ENCODE data around the gene TMEM222.
A peak's percentile ranks its signal among the peaks of the same experiment; 100 is the strongest.
"Not testable (repeated sequence)": the region's sequence is repeated elsewhere in the genome, so short reads cannot be mapped to it uniquely, and the experiment has no call there.

Gene TMEM222

GRCh38 chr1:27377760-27378495 is 56.0 kb downstream of the TMEM222 start:
- no peaks in the 10 kb centered on the region for H3K9me3 ChIP-seq
- in situ Hi-C loops (cut with MboI; ENCODE audit: low sequenced_read_pairs): no loop called here
- no peaks in the 10 kb centered on the region for H3K27me3 ChIP-seq (ENCODE audit: low read depth)
- no peak overlapping the region for H3K4me3 ChIP-seq
- no peaks in the 10 kb centered on the region for H3K4me1 ChIP-seq
- DNase-seq (ENCODE audit: low spot score in 2 of 2): no peak
- H3K36me3 ChIP-seq (replicated peaks): no peaks in the 10 kb centered on the region

DNA sequence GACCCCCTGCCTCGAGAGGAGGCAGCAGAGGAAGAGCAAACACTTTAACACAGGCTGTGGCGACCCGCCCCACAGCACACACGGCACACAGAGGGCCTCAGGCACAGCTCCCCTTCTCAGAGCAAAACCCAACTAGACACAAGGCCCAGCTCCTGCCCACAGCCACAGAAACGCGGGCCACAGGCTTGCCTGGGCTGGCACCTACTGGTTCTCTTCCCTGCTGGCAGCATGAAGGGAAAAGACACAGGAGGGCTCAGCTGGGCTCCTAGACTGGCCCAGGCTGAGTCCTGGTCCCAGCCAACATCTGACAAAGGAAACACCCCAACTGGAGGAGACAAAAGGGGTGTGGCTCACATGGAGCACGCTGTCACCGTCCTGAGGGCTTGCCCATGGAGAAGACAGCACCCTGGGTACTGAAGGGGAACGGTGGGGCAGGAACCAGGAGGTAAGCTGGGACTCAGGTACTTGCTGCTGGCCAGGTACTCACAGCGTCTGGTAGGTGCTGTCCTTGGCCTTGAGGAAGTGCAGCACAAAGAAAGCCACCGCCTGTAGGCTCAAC is 57.7 kb downstream of the TMEM222 start:
- no peaks in the 10 kb centered on the region for H3K36me3 ChIP-seq (replicated peaks)
- no peak overlapping the region for H3K4me3 ChIP-seq
- no peak for DNase-seq (ENCODE audit: low spot score in 2 of 2)
- in situ Hi-C loops (cut with MboI; ENCODE audit: low sequenced_read_pairs): loop anchor here (10.0 kb wide), 1 partner anchor 275 kb away; no protein-coding TSS in a partner anchor
- H3K4me1 ChIP-seq: no peaks in the 10 kb centered on the region
- H3K9me3 ChIP-seq: no peaks in the 10 kb centered on the region
- H3K27me3 ChIP-seq (ENCODE audit: low read depth): no peaks in the 10 kb centered on the region

GRCh38 chr1:27380224-27380623 is 58.3 kb downstream of the TMEM222 start:
- no peak overlapping the region for H3K4me3 ChIP-seq
- no peaks in the 10 kb centered on the region for H3K36me3 ChIP-seq (replicated peaks)
- H3K4me1 ChIP-seq: no peaks in the 10 kb centered on the region
- no peak for DNase-seq (ENCODE audit: low spot score in 2 of 2)
- H3K9me3 ChIP-seq: no peaks in the 10 kb centered on the region
- in situ Hi-C loops (cut with MboI; ENCODE audit: low sequenced_read_pairs): loop anchor here (10.0 kb wide), 1 partner anchor 275 kb away; no protein-coding TSS in a partner anchor
- no peaks in the 10 kb centered on the region for H3K27me3 ChIP-seq (ENCODE audit: low read depth)

GRCh38 chr1:27380766-27381733 is 59.1 kb downstream of the TMEM222 start:
- Histone ChIP-seq H3K4me1 (no peaks in the 10 kb centered on the region), H3K27me3 (ENCODE audit: low read depth) (no peaks in the 10 kb centered on the region), H3K36me3 (replicated peaks) (no peaks in the 10 kb centered on the region), H3K9me3 (no peaks in the 10 kb centered on the region), H3K4me3 (no peak overlapping the region)
- in situ Hi-C loops (cut with MboI; ENCODE audit: low sequenced_read_pairs): loop anchor here (10.0 kb wide), 1 partner anchor 276 kb away; no protein-coding TSS in a partner anchor
- no peak for DNase-seq (ENCODE audit: low spot score in 2 of 2)

- Histone ChIP-seq H3K4me1 (no peaks in the 10 kb centered on the region), H3K4me3 (no peak overlapping the region), H3K27me3 (ENCODE audit: low read depth) (no peaks in the 10 kb centered on the region), H3K9me3 (no peaks in the 10 kb centered on the region), H3K36me3 (replicated peaks) (no peaks in the 10 kb centered on the region)
- in situ Hi-C loops (cut with MboI; ENCODE audit: low sequenced_read_pairs): loop anchor here (10.0 kb wide), 1 partner anchor 277 kb away; no protein-coding TSS in a partner anchor
- no peak for DNase-seq (ENCODE audit: low spot score in 2 of 2)
These were observed 60.2 kb downstream of the TMEM222 start for GRCh38 chr1:27381969-27382762.

GRCh38 chr1:27383039-27383605 is 61.2 kb downstream of the TMEM222 start, which contains the start of gene CD164L2:
Gene CD164L2, minus strand, starts transcription at chr1:27383333. Its CDS starts 94 bp downstream, at chr1:27383239.
- no peaks in the 10 kb centered on the region for H3K9me3 ChIP-seq
- DNase-seq (ENCODE audit: low spot score in 2 of 2): peak in 1 of 2 experiments; percentile 31
- in situ Hi-C loops (cut with MboI; ENCODE audit: low sequenced_read_pairs): loop anchor here (10.0 kb wide), 1 partner anchor 278 kb away; no protein-coding TSS in a partner anchor
- H3K4me1 ChIP-seq: no peaks in the 10 kb centered on the region
- no peaks in the 10 kb centered on the region for H3K27me3 ChIP-seq (ENCODE audit: low read depth)
- no peak within 1 kb of the TSS for H3K4me3 ChIP-seq
- no peaks in the 10 kb centered on the region for H3K36me3 ChIP-seq (replicated peaks)

- no peak for DNase-seq (ENCODE audit: low spot score in 2 of 2)
- Histone ChIP-seq H3K4me3 (no peak overlapping the region), H3K36me3 (replicated peaks) (no peaks in the 10 kb centered on the region), H3K27me3 (ENCODE audit: low read depth) (no peaks in the 10 kb centered on the region), H3K9me3 (no peaks in the 10 kb centered on the region), H3K4me1 (no peaks in the 10 kb centered on the region)
- in situ Hi-C loops (cut with MboI; ENCODE audit: low sequenced_read_pairs): loop anchor here (10.0 kb wide), 1 partner anchor 279 kb away; no protein-coding TSS in a partner anchor
These were observed 61.7 kb downstream of the TMEM222 start for GRCh38 chr1:27383661-27384060.

DNA sequence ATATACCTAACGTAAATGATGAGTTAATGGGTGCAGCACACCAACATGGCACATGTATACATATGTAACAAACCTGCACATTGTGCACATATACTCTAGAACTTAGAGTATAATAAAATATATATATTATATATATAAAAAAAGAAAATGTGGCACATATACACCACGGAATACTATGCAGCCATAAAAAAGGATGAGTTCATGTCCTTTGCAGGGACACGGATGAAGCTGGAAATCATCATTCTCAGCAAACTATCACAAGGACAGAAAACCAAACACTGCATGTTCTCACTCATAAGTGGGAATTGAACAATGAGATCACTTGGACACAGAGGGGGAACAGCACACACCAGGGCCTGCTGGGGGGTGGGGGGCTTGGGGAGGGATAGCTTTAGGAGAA is 62.8 kb downstream of the TMEM222 start:
- H3K9me3 ChIP-seq; DNase-seq (ENCODE audit: low spot score in 2 of 2): not testable (repeated sequence)

More for the DNA sequence above, 62.8 kb downstream of the TMEM222 start:
- not testable (repeated sequence) for H3K27me3 ChIP-seq (ENCODE audit: low read depth); H3K4me1 ChIP-seq; H3K36me3 ChIP-seq (replicated peaks); H3K4me3 ChIP-seq
- in situ Hi-C loops (cut with MboI; ENCODE audit: low sequenced_read_pairs): loop anchor here (5.0 to 10.0 kb wide), 2 partner anchors 82 to 280 kb away; no protein-coding TSS in a partner anchor
